PFSK-1 (cell line): ENCODE data around the gene RPUSD3.

ENCODE experiments used
- FOXP2 ChIP-seq: optimal IDR thresholded peaks from 2 replicates; pipeline ENCODE3; 2011; ENCODE audit warnings: borderline replicate concordance, control low read depth, inconsistent platforms; ENCODE audit not compliant: insufficient read depth; ENCODE audit errors: extremely low read length, extremely low read depth
- POLR2AphosphoS5 ChIP-seq: IDR thresholded peaks from 2 replicates; pipeline ENCODE4 v1.6.1; 2012; ENCODE audit warnings: low read depth, mild to moderate bottlenecking, control low read depth, low read length, moderate library complexity
- SIN3A ChIP-seq: IDR thresholded peaks from 2 replicates; pipeline ENCODE4 v1.6.1; 2012; ENCODE audit warnings: mild to moderate bottlenecking, low read length, moderate library complexity, borderline replicate concordance; ENCODE audit not compliant: insufficient read depth
- TAF1 ChIP-seq: IDR thresholded peaks from 2 replicates; pipeline ENCODE4 v1.6.1; 2012; ENCODE audit warnings: low read length, control low read depth, borderline replicate concordance; ENCODE audit not compliant: insufficient read depth

DNA sequence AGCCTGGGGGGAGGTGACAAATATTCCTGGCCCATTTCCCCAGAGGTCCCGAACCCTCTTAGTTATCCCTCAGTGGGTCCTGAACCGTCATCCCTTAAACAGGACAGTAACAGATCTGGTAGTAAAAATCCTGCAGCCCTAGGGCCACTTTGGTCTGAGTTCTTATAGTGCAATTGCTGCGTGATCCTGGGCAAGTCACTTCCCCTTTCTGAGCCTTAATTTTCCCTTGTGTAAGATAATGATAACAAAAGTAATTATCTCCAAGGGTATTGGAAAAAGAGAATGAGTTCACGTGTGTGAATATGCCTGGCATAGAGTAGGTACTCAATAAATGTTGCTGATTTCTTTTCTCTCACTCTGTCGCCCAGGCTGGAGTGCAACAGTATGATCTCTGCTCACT is 43.7 kb upstream of the RPUSD3 start:
- no peak for TF ChIP-seq TAF1
- no peak for TF ChIP-seq FOXP2
- TF ChIP-seq POLR2AphosphoS5, result no peak
- no peak for TF ChIP-seq SIN3A
